Endometrium (tissue), 2 donors: ENCODE measurements around the gene XIST.
"Not testable (repeated sequence)": the region's sequence is repeated elsewhere in the genome, so short reads cannot be mapped to it uniquely, and the experiment has no call there.

ENCODE experiments used
- FAIRE-seq: peaks from 2 replicates; lab custom pipeline; 2012; peaks lifted over from hg19 to GRCh38; lab: Jason Lieb, UNC
- donor health status: control.
- donor health status: control.

Gene XIST

DNA sequence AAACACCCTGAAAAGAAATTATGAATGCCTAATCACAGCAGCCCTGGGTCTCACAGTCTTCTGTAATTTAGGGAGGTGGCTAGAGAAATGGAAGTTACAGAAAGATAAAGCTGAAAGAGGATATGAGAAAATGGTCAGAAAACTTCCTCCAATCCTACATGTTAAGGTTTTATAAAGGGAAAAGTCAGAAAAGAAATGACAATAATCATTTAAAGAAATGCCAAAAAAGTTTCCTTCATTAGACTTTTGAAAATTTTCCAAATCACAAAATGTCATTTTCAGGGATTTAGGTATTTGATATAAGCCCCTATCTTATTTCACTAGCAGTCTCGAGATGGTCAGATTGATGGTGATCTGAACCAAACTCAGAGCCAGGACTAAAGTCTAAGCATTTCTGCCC is 13.4 kb downstream of the XIST start:
- FAIRE-seq, result no peak

GRCh38 chrX:73838123-73838522 is 14.4 kb downstream of the XIST start:
- FAIRE-seq, result no peak

DNA sequence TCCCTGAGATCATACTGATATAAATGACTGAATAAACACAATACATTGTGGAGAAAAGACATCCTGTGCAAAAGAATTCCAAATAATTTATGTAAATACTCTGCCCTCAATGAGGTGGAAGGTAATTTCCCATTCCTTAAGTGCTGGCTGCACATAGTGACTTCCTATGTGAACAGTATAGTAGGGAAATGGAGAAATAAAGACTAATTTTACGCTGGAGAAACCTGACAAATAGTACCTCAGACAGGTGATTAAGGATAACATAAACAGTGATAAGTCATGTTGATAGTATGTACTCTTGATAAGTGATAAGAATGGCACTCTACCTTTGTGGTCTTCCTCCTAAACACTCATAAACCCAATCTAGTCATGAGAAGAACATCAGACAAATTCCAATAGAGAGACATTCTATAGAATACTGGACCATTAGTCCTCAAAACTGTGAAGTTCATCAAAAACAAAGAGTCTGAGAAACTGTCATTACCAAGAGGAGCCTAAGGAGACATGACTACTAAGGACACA is 15.5 kb downstream of the XIST start:
- FAIRE-seq, result no peak

DNA sequence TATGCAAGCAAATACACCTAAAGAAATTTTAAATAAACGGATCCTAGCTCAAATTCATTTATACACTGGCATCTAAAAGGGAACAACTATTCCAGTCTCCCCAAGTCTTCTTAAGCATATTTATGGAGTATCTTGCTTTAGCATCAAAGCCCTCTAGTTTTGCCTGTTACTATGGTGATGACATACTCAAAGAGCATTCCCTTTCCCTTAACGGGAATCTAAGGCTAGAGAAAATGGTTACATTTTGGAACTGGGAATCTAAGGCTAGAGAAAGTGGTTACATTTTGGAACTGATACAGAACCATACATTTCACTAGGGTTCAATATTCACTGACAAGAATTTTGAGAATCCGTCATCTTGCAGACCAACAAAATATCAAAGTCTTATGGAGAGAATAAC is 18.3 kb downstream of the XIST start:
- FAIRE-seq, result no peak

GRCh38 chrX:73832319-73832718 is 20.2 kb downstream of the XIST start:
- no peak for FAIRE-seq

- no peak for FAIRE-seq
Measured at GRCh38 chrX:73831500-73831899, 21.0 kb downstream of the XIST start.

DNA sequence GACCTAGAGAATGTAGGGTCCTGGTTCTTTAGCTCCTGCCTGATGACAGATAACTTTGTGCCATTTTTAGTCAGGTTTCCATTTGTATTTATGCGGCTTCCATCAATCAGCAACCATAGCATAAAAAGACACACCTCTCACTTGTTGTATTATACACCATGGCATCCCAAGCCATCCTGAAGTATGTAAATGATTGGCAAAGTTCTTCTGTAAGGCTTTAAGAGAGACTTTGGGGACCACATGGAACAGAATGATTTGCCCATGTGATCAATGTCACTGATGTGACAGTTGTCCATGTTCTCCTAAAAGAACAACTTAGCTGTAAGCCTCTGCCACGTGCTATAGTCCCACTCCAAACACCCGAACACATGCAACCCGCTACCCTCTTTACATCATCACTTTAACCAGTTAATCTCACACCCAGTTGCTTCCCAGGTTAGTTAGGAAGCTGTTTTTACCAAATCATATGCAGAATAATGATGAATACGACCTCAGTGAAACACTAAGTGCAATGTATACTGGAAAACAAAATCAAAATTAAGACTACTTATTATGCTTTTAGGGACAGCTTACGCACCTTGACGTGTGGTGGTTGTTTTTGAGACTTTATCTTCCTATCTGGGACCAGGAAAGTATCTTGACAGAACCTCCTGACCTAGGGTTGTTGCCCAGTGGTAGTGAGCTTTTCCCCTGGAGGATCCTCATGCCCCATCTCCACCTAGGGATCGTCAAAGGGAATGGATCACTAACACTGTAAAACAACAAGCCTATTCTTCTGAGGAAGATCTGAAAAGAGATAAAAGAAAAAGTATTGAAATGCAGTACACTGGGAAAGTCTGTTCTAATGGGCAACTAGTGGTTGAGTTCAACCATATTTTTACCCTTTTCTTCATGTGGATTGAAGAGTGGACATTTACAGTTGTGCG is 21.8 kb downstream of the XIST start:
- FAIRE-seq, result no peak

DNA sequence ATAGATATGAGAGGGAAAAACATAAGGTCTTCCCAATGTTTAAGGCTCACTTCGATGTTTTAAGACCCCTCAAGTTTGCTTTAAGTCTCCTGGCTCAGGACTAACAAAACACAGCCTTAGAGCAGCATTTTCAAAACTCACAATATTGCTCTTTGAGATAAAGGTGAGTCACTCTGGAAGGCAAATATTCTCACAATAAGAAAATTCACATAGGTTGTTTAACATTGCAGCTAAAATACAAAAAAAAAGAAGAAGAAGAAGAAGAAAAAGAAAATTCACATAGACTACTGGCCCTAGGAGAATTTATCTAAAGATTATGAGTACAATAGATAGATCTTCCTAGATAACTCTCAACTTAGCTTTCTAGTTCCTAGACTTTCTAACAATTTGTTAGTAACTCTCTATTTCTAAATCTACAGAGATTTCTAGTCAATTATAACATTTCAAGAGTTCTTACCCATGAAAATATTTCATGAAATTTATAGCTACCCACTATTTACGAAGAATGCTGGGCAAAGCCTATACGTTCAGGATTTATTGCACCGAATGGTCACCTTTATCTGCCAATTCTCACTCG is 22.5 kb downstream of the XIST start:
- no peak for FAIRE-seq

DNA sequence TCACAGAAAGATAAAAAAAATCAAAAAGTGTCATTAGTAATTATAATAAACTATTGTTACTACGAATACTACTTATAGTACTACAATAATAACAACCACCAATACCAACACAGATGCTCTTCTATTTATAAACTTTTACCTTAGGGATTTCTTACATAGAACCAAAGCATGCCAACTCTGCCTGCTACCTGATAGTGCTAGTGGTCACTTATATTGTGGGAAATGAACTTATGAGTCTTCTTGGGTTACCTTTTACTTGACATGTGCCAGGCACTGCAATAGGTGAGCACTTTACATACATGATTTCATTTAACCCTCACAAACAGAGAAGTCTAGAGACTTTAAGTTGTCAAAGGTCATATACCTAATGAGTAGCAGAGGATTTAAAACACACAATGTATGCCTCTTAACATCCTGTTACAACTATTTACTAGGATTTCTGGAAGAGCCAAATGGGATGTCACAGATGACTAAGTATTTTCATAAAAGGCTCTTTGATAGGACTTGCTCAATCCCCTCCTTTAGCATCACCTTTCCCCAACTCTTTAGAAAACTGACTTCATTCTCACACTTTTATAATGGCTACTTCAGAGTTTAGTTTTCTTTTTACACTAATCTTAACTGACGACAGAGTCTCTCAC is 24.3 kb downstream of the XIST start:
- FAIRE-seq, result no peak

GRCh38 chrX:73827406-73827805 is 25.1 kb downstream of the XIST start:
- no peak for FAIRE-seq

- FAIRE-seq, result no peak
Measured at GRCh38 chrX:73826996-73827395, 25.5 kb downstream of the XIST start.

GRCh38 chrX:73825569-73825968 is 26.9 kb downstream of the XIST start:
- no peak for FAIRE-seq

- FAIRE-seq, result no peak
Measured at GRCh38 chrX:73823473-73824004, 29.0 kb downstream of the XIST start.

DNA sequence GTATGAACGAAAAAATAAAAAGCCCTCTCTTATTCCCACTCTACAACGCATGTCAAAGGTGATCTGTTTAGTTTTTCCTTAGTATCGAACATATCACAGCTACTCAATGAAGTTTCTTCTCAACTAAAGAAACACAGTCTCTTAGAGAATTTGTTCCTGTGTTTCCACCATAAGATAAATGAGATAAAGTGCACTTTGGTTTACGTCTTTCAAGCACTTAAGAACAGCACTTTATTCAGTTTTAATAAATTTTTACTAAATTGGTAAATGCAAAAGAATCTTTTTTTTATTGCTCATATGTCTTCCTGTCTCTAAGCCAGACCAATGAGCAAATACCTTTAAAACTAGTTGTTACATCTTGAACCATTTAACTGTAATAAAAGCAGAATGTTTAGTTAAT is 29.7 kb downstream of the XIST start:
- FAIRE-seq, result peak; percentile 61

- no peak for FAIRE-seq
Measured at GRCh38 chrX:73821921-73822559, 30.5 kb downstream of the XIST start.

DNA sequence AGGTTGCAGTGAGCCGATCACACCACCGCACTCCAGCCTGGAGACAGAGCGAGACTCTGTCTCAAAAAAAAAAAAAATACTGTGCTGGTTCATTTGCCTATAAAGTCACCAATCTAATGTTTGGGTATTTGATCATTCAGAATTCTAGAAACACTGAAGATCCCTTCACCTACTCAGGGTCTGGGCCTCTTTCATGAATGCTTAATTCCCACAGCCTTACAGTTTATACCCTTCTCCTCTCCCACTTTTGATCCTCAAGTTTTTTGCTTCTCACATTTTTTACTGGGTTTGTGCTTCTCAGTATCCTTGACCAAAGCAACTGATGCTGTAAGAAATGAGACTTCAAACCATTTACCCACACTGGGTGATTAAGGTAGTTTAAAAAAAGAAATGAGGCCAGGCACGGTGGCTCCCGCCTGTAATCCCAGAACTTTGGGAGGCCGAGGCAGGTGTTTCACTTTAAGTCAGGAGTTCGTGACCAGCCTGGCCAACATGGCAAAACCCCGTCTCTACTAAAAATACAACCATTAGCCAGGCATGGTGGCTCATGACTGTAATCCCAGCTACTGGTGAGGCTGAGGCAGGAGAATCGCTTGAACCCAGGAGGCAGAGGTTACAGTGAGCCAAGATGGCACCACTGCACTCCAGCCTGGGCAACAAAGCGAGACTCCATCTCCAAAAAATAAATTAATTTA is 32.5 kb downstream of the XIST start:
- not testable (repeated sequence) for FAIRE-seq

DNA sequence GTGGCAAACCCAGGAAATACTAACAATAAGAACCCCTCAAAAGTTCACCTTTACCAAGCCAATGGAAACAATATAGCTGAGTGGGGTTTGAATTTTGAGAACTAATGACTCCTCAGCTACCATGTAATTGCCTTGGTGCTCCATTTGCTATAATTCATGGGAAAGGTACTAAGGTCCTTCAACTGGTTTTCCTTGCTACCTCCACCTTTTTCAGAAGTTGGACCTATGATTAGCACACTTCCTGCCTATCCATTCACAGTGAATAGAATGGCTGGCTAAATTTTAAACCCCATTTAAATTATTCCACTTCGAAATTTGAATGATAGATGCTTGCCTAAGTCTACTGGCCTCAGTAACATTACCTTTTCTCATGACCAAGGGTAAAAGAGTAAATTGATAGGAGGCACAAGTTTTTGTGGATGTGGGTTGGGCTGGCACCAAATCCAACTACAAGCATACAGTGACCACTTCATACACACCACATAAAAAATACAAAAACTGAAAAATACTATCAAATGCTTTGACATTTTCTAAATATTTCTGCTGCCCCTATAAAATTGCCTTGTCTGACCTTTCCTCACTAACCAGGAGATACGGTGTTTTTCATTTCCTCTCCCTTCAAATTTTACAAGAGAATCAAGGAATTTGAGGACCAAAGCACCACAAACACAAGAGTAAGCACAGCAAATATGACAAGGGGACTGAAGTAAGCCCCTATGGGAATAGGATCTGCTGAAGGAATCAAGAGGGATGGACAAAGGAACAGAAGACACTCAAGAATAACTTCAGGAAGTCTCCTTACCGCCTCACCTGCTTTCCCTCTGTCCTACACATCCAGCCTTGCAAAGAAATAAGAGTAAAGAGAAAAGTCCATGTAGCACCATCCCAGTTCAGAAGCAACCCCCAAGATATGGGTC is 34.1 kb downstream of the XIST start:
- FAIRE-seq, result no peak

DNA sequence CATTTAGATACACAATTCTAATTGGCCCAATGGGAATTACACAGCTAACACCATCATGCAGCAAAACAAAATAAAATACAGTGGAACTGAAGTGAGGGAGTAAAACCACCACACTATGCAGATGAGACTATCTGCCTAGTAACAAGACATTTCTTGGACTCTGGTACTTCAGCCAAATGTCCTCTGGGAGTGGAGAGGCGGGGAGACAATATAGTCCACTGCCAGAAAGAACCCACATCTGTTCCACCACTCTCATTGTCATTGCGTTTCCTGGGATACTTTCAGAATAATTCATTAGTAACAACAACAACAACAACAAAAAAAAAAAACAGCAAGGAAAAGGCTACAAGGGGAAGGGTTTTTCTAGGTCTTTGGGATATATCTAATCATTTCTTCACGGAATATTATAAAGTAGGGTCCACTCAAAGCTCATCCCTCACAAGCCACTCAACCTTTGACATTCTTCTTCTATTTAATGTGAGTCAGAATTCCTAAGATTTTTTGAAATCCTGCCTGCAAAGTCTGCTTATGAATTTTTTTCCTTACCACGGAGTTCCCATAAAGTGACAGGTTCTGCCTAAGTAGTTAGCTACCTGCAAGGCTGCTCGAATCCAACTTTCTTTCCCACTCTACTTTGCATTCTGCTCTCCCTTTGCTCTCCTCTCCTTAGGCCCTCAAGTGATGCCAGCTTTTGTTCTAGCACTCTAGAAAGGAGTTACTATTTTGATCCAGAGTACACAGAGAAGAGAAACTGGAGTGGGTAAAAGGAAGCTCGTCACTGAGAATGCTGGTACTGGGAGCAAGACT is 34.9 kb downstream of the XIST start:
- FAIRE-seq, result no peak

GRCh38 chrX:73812256-73812655 is 40.3 kb downstream of the XIST start:
- no peak for FAIRE-seq

DNA sequence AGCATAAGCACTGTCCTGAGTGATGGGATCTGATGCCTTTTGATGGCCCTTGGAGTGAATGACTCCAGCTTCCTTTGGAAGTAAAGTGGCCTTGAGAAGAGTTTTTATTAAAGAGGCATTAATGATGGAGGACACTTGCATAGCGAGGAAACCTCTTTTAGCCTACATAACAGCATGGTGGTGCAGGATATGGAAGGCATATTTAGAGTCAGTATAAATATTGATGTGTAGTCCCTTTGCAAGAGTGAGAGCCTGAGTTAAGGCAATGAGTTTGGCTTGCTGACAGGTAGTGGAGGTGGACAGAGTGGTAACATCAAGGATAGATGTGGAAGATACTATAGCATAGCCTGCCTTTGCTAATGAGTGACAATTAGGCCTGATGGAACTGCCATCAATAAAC is 48.4 kb downstream of the XIST start:
- not testable (repeated sequence) for FAIRE-seq
